HEK293 (cell line): Measurements from ENCODE around the gene GCK.
A peak's percentile ranks its signal among the peaks of the same experiment; 100 is the strongest.

ENCODE experiments used
- CTCF ChIA-PET: fragments of 350-600 bp; formaldehyde crosslinking; extraction: SDS; loops from one replicate; lab custom pipeline; 2021; ENCODE audit warnings: antibody characterized with exemption; lab: Yijun Ruan, JAX
- POLR2A ChIA-PET: fragments of 300-600 bp; formaldehyde crosslinking; extraction: SDS; loops from one replicate; lab custom pipeline; 2020; ENCODE audit warnings: antibody characterized with exemption, inconsistent platforms; lab: Yijun Ruan, JAX
- H3K27ac ChIP-seq: fragments of 200-500 bp; sonication (Bioruptor generic); 2 replicates; pipeline ENCODE4 v1.5.1; 2014; ENCODE audit warnings: low read depth, low read length, control low read depth, inconsistent platforms; ENCODE audit errors: extremely low read depth
- H3K36me3 ChIP-seq, 2 experiments: fragments of 200-500 bp in 1 of 2; sonication (Bioruptor generic) in 1 of 2; 1 replicate in 1 of 2; 2 replicates in 1 of 2; pipeline ENCODE4 v1.5.1; 2014 to 2017; ENCODE audit warnings: inconsistent platforms in 2 of 2, low read length in 2 of 2; ENCODE audit not compliant: control insufficient read depth in 2 of 2, insufficient read depth in 1 of 2
- H3K4me1 ChIP-seq: fragments of 200-500 bp; sonication (Bioruptor generic); 2 replicates; pipeline ENCODE4 v1.5.1; 2014; ENCODE audit warnings: mild to moderate bottlenecking, low read length, inconsistent platforms; ENCODE audit not compliant: control insufficient read depth, insufficient read depth
- H3K4me3 ChIP-seq: 2 replicates; pipeline ENCODE4 v1.5.1; 2011; ENCODE audit warnings: low read depth, mild to moderate bottlenecking, control low read depth, low read length, moderate library complexity
- H3K9me3 ChIP-seq: fragments of 200-500 bp; sonication (Bioruptor generic); 2 replicates; pipeline ENCODE4 v1.5.1; 2014; ENCODE audit warnings: low read depth, low read length, inconsistent platforms; ENCODE audit not compliant: control insufficient read depth, insufficient read depth
- HOXD13 ChIP-seq: sonication (generic); formaldehyde crosslinking; IDR thresholded peaks from 2 replicates; pipeline ENCODE4 v1.8.0; 2022; ENCODE audit warnings: missing genetic modification reagents, borderline replicate concordance
- KLF1 ChIP-seq: fragments of 450-650 bp; formaldehyde crosslinking; IDR thresholded peaks from 2 replicates; pipeline ENCODE4 v1.5.1; 2016; ENCODE audit warnings: missing biosample characterization, missing genetic modification characterization
- KLF16 ChIP-seq: fragments of 450-650 bp; formaldehyde crosslinking; IDR thresholded peaks from 2 replicates; pipeline ENCODE4 v1.5.1; 2017; ENCODE audit warnings: missing biosample characterization, missing genetic modification characterization
- KLF9 ChIP-seq: fragments of 450-650 bp; formaldehyde crosslinking; IDR thresholded peaks from 2 replicates; pipeline ENCODE4 v1.5.1; 2016; ENCODE audit warnings: missing biosample characterization, missing genetic modification characterization, low read depth
- MZF1 ChIP-seq: fragments of 450-650 bp; formaldehyde crosslinking; IDR thresholded peaks from 2 replicates; pipeline ENCODE4 v1.5.1; 2017; ENCODE audit warnings: missing biosample characterization, missing genetic modification characterization, borderline replicate concordance
- TRIM28 ChIP-seq: IDR thresholded peaks from 2 replicates; pipeline ENCODE4 v1.6.1; 2011; ENCODE audit warnings: low read length, control low read depth, borderline replicate concordance
- ZNF114 ChIP-seq: fragments of 450-650 bp; formaldehyde crosslinking; IDR thresholded peaks from 2 replicates; pipeline ENCODE4 v1.5.0; 2017; ENCODE audit warnings: missing biosample characterization, missing genetic modification characterization
- ZNF121 ChIP-seq: fragments of 450-650 bp; formaldehyde crosslinking; IDR thresholded peaks from 2 replicates; pipeline ENCODE4 v1.5.1; 2016; ENCODE audit warnings: missing biosample characterization, missing genetic modification characterization
- ZNF211 ChIP-seq: fragments of 450-650 bp; formaldehyde crosslinking; IDR thresholded peaks from 2 replicates; pipeline ENCODE4 v1.5.1; 2016; ENCODE audit warnings: low read depth, missing biosample characterization, missing genetic modification characterization
- ZNF239 ChIP-seq: fragments of 450-650 bp; formaldehyde crosslinking; IDR thresholded peaks from 2 replicates; pipeline ENCODE4 v1.5.1; 2016; ENCODE audit warnings: missing biosample characterization, missing genetic modification characterization
- ZNF24 ChIP-seq: fragments of 450-650 bp; formaldehyde crosslinking; IDR thresholded peaks from 2 replicates; pipeline ENCODE4 v1.5.1; 2016; ENCODE audit warnings: missing biosample characterization, missing genetic modification characterization
- ZNF274 ChIP-seq, 2 experiments: fragments of 200-500 bp in 1 of 2; fragments of 450-650 bp in 1 of 2; sonication (Bioruptor generic) in 1 of 2; formaldehyde crosslinking in 1 of 2; IDR thresholded peaks; 2 replicates each; pipeline versions ENCODE4 v1.5.1 to v1.6.1; 2014 to 2016; ENCODE audit warnings: borderline replicate concordance in 1 of 2, inconsistent platforms in 1 of 2, low read length in 1 of 2, missing biosample characterization in 1 of 2, missing genetic modification characterization in 1 of 2
- ZNF292 ChIP-seq: fragments of 450-650 bp; formaldehyde crosslinking; IDR thresholded peaks from 2 replicates; pipeline ENCODE4 v1.5.1; 2016; ENCODE audit warnings: low read depth, missing biosample characterization, missing genetic modification characterization, borderline replicate concordance
- ZNF404 ChIP-seq: fragments of 450-650 bp; formaldehyde crosslinking; IDR thresholded peaks from 2 replicates; pipeline ENCODE4 v1.5.1; 2017; ENCODE audit warnings: missing biosample characterization, missing genetic modification characterization
- ZNF529 ChIP-seq: fragments of 450-650 bp; formaldehyde crosslinking; IDR thresholded peaks from 2 replicates; pipeline ENCODE4 v1.5.1; 2017; ENCODE audit warnings: missing genetic modification characterization, missing biosample characterization; ENCODE audit not compliant: insufficient replicate concordance
- ZNF560 ChIP-seq: fragments of 450-650 bp; formaldehyde crosslinking; IDR thresholded peaks from 2 replicates; pipeline ENCODE4 v1.5.1; 2017; ENCODE audit warnings: missing biosample characterization, missing genetic modification characterization, borderline replicate concordance
- ZNF600 ChIP-seq: fragments of 450-650 bp; formaldehyde crosslinking; IDR thresholded peaks from 2 replicates; pipeline ENCODE4 v1.5.1; 2016; ENCODE audit warnings: missing biosample characterization, missing genetic modification characterization
- ZNF791 ChIP-seq: fragments of 450-650 bp; formaldehyde crosslinking; IDR thresholded peaks from 2 replicates; pipeline ENCODE4 v1.5.1; 2016; ENCODE audit warnings: missing biosample characterization, missing genetic modification characterization
- TF ChIP-seq, protein P1 (sequence below): fragments of 450-650 bp; formaldehyde crosslinking; IDR thresholded peaks from 2 replicates; pipeline ENCODE4 v1.5.1; 2016; ENCODE audit warnings: missing biosample characterization, missing genetic modification characterization
- TF ChIP-seq, protein P2 (sequence below): fragments of 450-650 bp; formaldehyde crosslinking; IDR thresholded peaks from 2 replicates; pipeline ENCODE4 v1.5.1; 2017; ENCODE audit warnings: missing biosample characterization, mild to moderate bottlenecking, missing genetic modification characterization, moderate library complexity
- TF ChIP-seq, protein P3 (sequence below): fragments of 450-650 bp; formaldehyde crosslinking; IDR thresholded peaks from 2 replicates; pipeline ENCODE4 v1.5.1; 2016; ENCODE audit warnings: missing biosample characterization, missing genetic modification characterization
- TF ChIP-seq, protein P4 (sequence below): fragments of 450-650 bp; formaldehyde crosslinking; IDR thresholded peaks from 2 replicates; pipeline ENCODE4 v1.5.1; 2016; ENCODE audit warnings: missing biosample characterization, missing genetic modification characterization, low read depth
- TF ChIP-seq, protein P5 (sequence below): fragments of 450-650 bp; IDR thresholded peaks from 2 replicates; pipeline ENCODE4 v1.5.1; 2018; ENCODE audit warnings: missing biosample characterization, mild to moderate bottlenecking, missing genetic modification characterization

The GCK gene

DNA sequence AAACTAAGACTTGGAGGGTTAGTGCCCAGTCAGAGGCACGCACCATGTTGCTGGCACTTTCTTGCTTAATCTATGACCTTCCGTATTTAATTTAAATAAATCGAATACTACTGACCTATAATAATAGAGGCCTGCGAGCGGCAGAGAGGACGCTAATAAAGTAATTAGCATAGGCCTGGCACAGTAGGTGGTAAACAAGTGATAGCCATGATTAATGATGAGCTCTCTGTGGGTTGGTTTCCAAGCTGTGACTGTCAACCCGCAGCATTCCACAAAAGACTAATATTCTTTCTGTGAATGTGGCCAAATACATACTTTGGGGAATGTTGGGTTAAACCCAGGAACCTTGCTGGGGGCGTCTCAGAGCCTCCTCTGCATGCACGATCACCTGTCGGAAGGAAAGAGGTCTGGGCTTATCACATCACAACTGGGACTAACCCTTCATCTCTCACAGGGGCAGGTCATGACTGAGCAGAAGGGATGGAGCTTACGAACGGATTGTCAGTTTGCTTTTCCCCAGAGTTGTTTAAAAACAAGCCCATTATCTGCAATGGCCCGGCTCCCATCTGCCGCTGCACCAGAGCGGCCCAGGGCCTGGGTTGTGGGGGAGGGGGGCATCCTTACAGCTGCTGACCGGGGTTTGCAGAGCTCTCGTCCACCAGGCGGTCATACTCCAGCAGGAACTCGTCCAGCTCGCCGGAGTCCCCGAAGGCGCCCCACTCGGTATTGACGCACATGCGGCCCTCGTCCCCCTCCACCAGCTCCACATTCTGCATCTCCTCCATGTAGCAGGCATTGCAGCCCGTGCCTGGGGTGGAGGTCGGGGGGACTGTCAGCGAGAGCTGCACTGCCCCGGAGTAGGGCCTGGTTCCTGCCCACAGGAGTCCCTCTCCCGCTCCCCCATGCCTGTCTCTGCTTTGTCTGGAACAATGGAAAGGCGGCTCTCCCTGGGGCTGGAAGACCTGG is 41.9 kb downstream of the GCK start (continued):
- no peak for TF ChIP-seq ZNF292 (tag by site-specific recombination)

DNA sequence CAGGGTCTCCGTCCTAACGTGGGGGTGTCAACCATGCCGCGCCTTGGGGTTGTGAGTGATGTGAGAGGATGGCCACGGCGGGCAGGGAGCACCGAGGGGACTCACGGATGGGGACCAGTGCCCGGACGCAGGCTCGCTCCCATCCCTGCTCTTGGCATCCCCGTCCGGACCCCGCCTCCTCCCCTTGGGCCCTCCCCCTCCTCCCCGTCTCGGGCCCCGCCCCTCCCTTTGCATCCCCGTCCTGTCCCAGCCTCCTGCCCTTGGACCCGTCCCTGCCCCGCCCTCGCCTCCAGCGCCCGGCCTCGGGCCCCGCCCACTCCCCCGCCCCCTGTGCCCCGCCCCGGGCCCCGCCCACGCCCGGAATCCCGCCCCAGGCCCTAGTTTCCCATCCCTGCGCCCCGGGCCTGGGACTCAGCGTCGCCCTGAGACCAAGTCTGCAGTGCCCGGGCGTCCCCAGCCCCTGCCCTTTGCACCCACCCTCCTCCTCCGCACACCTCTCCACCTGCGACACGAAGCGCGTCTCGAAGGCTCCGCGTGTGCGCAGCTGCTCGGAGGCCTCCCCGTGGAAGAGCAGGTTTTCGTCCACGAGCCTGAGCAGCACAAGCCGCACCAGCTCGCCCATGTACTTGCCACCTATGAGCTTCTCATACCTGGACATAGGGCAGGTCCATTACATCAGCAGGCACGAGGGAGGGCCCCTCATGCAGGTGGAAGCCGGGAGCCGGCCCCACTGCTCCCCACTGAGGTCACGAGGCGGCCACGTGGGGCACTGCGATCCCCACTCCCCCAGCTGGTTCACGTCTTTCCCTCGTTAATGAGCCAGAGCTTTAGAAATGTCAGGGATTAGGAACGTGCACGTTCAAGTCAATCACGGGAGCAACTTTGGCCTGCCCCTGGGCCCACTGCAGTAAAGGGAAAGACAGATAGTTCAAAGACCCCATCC is 43.0 kb downstream of the GCK start:
- H3K9me3 ChIP-seq, result no peaks in the 10 kb centered on the region
- H3K4me3 ChIP-seq, result no peak overlapping the region
- H3K4me1 ChIP-seq, result no peaks in the 10 kb centered on the region
- POLR2A ChIA-PET, result no interaction called here
- H3K36me3 ChIP-seq, result no peaks in the 10 kb centered on the region
- no peak overlapping the region for H3K27ac ChIP-seq
- CTCF ChIA-PET, result interaction anchor here (0.5 to 0.8 kb wide), 4 partner anchors 15 to 546 kb away, joined by 3 read pairs; no protein-coding TSS in a partner anchor
- TF ChIP-seq KLF1 (peak; percentile 70), ZNF600 (no peak), KLF9 (tag by site-specific recombination) (0 out of 2 replicates have a peak, but pooled peaks have one; percentile 23), ZNF529 (no peak), ZNF239 (no peak)
- TF ChIP-seq, protein P1, sequence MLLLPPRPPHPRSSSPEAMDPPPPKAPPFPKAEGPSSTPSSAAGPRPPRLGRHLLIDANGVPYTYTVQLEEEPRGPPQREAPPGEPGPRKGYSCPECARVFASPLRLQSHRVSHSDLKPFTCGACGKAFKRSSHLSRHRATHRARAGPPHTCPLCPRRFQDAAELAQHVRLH (tag by site-specific recombination), result no peak
- TF ChIP-seq, all 188 proteins: peak for 2

DNA sequence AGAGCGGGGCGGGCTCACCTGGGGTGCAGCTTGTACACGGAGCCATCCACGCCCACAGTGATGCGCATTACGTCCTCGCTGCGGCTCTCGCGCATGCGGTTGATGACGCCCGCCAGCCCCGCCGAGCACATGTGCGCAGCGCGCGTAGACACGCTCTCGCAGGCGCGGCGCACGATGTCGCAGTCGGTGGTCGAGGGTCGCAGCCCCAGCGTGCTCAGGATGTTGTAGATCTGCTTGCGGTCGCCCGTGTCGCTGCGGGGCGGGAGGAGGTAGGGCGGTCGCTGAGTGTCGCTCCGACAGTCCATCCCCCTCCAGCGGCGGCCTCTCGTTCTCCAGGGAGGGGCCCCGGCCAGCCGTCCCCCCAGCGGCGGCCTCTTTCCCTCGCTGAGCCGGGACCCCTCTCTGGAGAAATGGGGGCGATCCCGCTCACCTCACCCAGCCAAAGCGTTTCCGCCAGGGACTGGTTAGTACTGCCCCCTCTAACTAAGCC is 43.7 kb downstream of the GCK start:
- no peak for TF ChIP-seq ZNF404 (tag by site-specific recombination)
- TF ChIP-seq ZNF274 (IDR thresholded peaks at IDR 0.05; ENCODE audit: low read length), result no peak
- no peak for TF ChIP-seq ZNF274 (tag by site-specific recombination; IDR thresholded peaks at IDR 0.05; ENCODE audit: borderline replicate concordance)
- TF ChIP-seq, protein P2, sequence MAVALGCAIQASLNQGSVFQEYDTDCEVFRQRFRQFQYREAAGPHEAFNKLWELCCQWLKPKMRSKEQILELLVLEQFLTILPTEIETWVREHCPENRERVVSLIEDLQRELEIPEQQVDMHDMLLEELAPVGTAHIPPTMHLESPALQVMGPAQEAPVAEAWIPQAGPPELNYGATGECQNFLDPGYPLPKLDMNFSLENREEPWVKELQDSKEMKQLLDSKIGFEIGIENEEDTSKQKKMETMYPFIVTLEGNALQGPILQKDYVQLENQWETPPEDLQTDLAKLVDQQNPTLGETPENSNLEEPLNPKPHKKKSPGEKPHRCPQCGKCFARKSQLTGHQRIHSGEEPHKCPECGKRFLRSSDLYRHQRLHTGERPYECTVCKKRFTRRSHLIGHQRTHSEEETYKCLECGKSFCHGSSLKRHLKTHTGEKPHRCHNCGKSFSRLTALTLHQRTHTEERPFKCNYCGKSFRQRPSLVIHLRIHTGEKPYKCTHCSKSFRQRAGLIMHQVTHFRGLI (tag by site-specific recombination), result no peak
- no peak for TF ChIP-seq TRIM28
- no peak for TF ChIP-seq ZNF791
- TF ChIP-seq MZF1 (tag by site-specific recombination), result no peak
- TF ChIP-seq ZNF24 (tag by site-specific recombination), result no peak
- TF ChIP-seq, protein P3, sequence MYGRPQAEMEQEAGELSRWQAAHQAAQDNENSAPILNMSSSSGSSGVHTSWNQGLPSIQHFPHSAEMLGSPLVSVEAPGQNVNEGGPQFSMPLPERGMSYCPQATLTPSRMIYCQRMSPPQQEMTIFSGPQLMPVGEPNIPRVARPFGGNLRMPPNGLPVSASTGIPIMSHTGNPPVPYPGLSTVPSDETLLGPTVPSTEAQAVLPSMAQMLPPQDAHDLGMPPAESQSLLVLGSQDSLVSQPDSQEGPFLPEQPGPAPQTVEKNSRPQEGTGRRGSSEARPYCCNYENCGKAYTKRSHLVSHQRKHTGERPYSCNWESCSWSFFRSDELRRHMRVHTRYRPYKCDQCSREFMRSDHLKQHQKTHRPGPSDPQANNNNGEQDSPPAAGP (tag by site-specific recombination), result no peak
- no peak for TF ChIP-seq ZNF114 (tag by site-specific recombination)
- TF ChIP-seq ZNF211 (tag by site-specific recombination), result no peak
- TF ChIP-seq ZNF560 (tag by site-specific recombination), result no peak
- no peak for TF ChIP-seq HOXD13 (CRISPR knock-in tag)
- TF ChIP-seq, protein P4, sequence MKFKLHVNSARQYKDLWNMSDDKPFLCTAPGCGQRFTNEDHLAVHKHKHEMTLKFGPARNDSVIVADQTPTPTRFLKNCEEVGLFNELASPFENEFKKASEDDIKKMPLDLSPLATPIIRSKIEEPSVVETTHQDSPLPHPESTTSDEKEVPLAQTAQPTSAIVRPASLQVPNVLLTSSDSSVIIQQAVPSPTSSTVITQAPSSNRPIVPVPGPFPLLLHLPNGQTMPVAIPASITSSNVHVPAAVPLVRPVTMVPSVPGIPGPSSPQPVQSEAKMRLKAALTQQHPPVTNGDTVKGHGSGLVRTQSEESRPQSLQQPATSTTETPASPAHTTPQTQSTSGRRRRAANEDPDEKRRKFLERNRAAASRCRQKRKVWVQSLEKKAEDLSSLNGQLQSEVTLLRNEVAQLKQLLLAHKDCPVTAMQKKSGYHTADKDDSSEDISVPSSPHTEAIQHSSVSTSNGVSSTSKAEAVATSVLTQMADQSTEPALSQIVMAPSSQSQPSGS (tag by site-specific recombination), result no peak
- TF ChIP-seq, protein P5, sequence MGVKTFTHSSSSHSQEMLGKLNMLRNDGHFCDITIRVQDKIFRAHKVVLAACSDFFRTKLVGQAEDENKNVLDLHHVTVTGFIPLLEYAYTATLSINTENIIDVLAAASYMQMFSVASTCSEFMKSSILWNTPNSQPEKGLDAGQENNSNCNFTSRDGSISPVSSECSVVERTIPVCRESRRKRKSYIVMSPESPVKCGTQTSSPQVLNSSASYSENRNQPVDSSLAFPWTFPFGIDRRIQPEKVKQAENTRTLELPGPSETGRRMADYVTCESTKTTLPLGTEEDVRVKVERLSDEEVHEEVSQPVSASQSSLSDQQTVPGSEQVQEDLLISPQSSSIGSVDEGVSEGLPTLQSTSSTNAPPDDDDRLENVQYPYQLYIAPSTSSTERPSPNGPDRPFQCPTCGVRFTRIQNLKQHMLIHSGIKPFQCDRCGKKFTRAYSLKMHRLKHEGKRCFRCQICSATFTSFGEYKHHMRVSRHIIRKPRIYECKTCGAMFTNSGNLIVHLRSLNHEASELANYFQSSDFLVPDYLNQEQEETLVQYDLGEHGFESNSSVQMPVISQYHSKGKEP (tag by site-specific recombination), result no peak
- no peak for TF ChIP-seq ZNF121 (tag by site-specific recombination)
- TF ChIP-seq KLF16 (tag by site-specific recombination), result no peak

More for the DNA sequence above, 43.7 kb downstream of the GCK start:
- Histone ChIP-seq H3K27ac (no peak overlapping the region), H3K4me3 (no peak overlapping the region), H3K36me3 (no peaks in the 10 kb centered on the region), H3K9me3 (no peaks in the 10 kb centered on the region), H3K4me1 (no peaks in the 10 kb centered on the region)
- ChIA-PET CTCF (no interaction called here), POLR2A (no interaction called here)
